DMS79 treated with DMSO at 0.1 percent for 48 hours (cell line): ENCODE data around the gene APH1B.
"Not testable (repeated sequence)": the region's sequence is repeated elsewhere in the genome, so short reads cannot be mapped to it uniquely, and the experiment has no call there.

Experiments
- DNase-seq: peaks from one replicate; lab custom pipeline; 2025; lab: John Stamatoyannopoulos, UW

APH1B gene

GRCh38 chr15:63331456-63331855 is 54.1 kb downstream of the APH1B start:
- no peak for DNase-seq

GRCh38 chr15:63332367-63333124 is 55.1 kb downstream of the APH1B start:
- no peak for DNase-seq

GRCh38 chr15:63334821-63335220 is 57.4 kb downstream of the APH1B start:
- no peak for DNase-seq

GRCh38 chr15:63335543-63336240 is 58.3 kb downstream of the APH1B start:
- DNase-seq = no peak

- no peak for DNase-seq
Observed at GRCh38 chr15:63337046-63337445, 59.6 kb downstream of the APH1B start.

GRCh38 chr15:63338170-63338569 is 60.8 kb downstream of the APH1B start:
- no peak for DNase-seq

GRCh38 chr15:63339006-63339766 is 61.8 kb downstream of the APH1B start:
- DNase-seq = no peak

- DNase-seq = no peak
Observed at GRCh38 chr15:63339836-63340235, 62.4 kb downstream of the APH1B start.

GRCh38 chr15:63340353-63340752 is 62.9 kb downstream of the APH1B start:
- no peak for DNase-seq

GRCh38 chr15:63340878-63341277 is 63.5 kb downstream of the APH1B start:
- no peak for DNase-seq

GRCh38 chr15:63341898-63342297 is 64.5 kb downstream of the APH1B start:
- DNase-seq = no peak

GRCh38 chr15:63342996-63343562 is 65.7 kb downstream of the APH1B start:
- DNase-seq = not testable (repeated sequence)

- no peak for DNase-seq
Observed at GRCh38 chr15:63344731-63345390, 67.5 kb downstream of the APH1B start.

GRCh38 chr15:63345391-63345752 is 68.0 kb downstream of the APH1B start:
- no peak for DNase-seq

- DNase-seq = no peak
Observed at GRCh38 chr15:63347074-63347857, 69.9 kb downstream of the APH1B start.

GRCh38 chr15:63348392-63348791 is 71.0 kb downstream of the APH1B start:
- DNase-seq = peak; percentile 59

- DNase-seq = no peak
Observed at GRCh38 chr15:63349156-63349555, 71.8 kb downstream of the APH1B start.

GRCh38 chr15:63349621-63350020 is 72.2 kb downstream of the APH1B start:
- DNase-seq = no peak

GRCh38 chr15:63350178-63350621 is 72.8 kb downstream of the APH1B start:
- DNase-seq = no peak

- no peak for DNase-seq
Observed at GRCh38 chr15:63351170-63351569, 73.8 kb downstream of the APH1B start.

- DNase-seq = no peak
Observed at GRCh38 chr15:63352808-63353207, 75.4 kb downstream of the APH1B start.
